ENCODE data around the gene S1PR4. TPM values are rescaled to one million over a fixed set of nuclear protein-coding genes. Genes with fewer than 3 reads are reported as not detected.

The S1PR4 gene
- polyA plus RNA-seq, 1 of the 3 experiments (the other 2 are of a cell fraction): not detected

DNA sequence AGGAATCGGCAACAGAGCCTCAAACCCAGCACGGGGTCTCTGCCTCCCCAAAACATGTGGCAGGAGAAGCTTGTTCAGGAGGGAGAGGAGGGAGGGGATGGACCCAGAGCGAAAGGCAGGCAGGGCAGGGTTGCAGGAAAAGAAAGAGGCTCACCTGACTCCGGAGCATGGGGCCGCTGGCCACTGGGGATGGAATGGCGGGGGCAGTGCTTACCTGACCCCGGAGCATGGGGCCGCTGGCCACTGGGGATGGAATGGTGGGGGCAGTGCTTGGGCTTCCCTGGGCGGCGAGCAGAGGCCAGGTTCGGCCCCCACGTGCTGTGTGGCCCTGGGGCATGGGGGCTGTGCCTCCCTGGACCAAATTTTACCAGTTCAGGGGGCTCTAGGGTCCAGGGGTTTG, 32.6 kb downstream of the S1PR4 start:
- Histone ChIP-seq H3K27me3 (ENCODE audit: insufficient read depth) (no peaks in the 10 kb centered on the region), H3K4me3 (ENCODE audit: low read depth in 2 of 2, low read length in 1 of 2) (no peak overlapping the region), H3K36me3 (replicated peaks in 1 of 2; ENCODE audit: control insufficient read depth in 1 of 2, insufficient read depth in 2 of 2, low read length in 1 of 2) (peaks cover 5 to 11% of the 10 kb centered on the region in 2 experiments), H3K79me2 (ENCODE audit: insufficient read depth) (no peaks in the 10 kb centered on the region), H2AFZ (ENCODE audit: low read depth) (no peak overlapping the region), H3K9me3 (no peaks in the 10 kb centered on the region), H4K20me1 (ENCODE audit: insufficient read depth) (0 out of 2 replicates have a peak, but pooled peaks cover 5% of the 10 kb centered on the region), H3K27ac (ENCODE audit: low read depth in 2 of 2, low read length in 1 of 2) (no peak overlapping the region), H3K9ac (no peak overlapping the region), H3K4me2 (no peak overlapping the region), H3F3A (replicated peaks; ENCODE audit: insufficient read depth) (no peaks in the 10 kb centered on the region), H3K9me2 (no peaks in the 10 kb centered on the region), H3K4me1 (ENCODE audit: control insufficient read depth in 1 of 2, insufficient read depth in 2 of 2, low read depth in 1 of 2, low read length in 1 of 2) (no peaks in the 10 kb centered on the region)
- TF ChIP-seq NRF1 (IDR thresholded peaks at IDR 0.05; ENCODE audit: low read depth, low read length) (no peak), TAF1 (IDR thresholded peaks at IDR 0.05; ENCODE audit: borderline replicate concordance, low read depth, low read length) (no peak), FOSL2 (IDR thresholded peaks at IDR 0.05; ENCODE audit: borderline replicate concordance, low read depth) (no peak), FOXM1 (IDR thresholded peaks at IDR 0.05; ENCODE audit: low read depth) (no peak), NFIC (IDR thresholded peaks at IDR 0.05; ENCODE audit: borderline replicate concordance) (no peak)
- TF ChIP-seq, protein P1, sequence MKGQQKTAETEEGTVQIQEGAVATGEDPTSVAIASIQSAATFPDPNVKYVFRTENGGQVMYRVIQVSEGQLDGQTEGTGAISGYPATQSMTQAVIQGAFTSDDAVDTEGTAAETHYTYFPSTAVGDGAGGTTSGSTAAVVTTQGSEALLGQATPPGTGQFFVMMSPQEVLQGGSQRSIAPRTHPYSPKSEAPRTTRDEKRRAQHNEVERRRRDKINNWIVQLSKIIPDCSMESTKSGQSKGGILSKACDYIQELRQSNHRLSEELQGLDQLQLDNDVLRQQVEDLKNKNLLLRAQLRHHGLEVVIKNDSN (IDR thresholded peaks at IDR 0.05; ENCODE audit: borderline replicate concordance, low read depth): no peak
- 67% methylated on average over 8 of the region's 12 CpGs for WGBS (ENCODE audit: low lambda C conversion rate)
- POLR2A ChIA-PET: no interaction called here
- DNase-seq: no peak
- CTCF ChIA-PET: interaction anchor here (0.6 to 2.4 kb wide), 14 partner anchors 10 to 887 kb away, joined by 3 to 17 read pairs (median 4); partner anchors contain the start of gene CELF5

DNA sequence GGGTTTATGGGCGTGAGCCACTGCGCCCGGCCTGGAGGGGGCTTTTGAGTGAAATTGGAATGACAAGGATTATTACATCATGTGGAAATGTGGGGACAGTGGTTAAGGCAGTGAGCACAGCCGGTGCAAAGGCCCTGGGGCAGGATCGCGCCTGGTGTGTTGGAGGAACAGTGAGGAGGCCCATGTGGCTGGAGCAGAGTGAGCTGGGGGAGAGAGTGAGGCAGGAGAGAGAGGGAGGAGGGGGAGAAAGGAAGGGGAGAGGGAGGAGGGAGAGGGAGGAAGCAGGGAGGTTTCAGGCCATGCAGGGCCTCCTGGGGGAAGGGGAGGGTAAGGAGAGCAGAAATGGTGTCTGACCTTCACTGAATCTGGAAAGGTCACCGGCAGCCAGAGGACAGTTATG, 34.6 kb downstream of the S1PR4 start:
- TF ChIP-seq, protein P1 (IDR thresholded peaks at IDR 0.05; ENCODE audit: borderline replicate concordance, low read depth): no peak
- TF ChIP-seq EP300 (IDR thresholded peaks at IDR 0.05; ENCODE audit: borderline replicate concordance in 1 of 2, low read depth in 1 of 2, low read length in 1 of 2) (no peak), YY1 (IDR thresholded peaks at IDR 0.05; ENCODE audit: low read depth) (no peak), TCF12 (IDR thresholded peaks at IDR 0.05) (no peak), GABPA (IDR thresholded peaks at IDR 0.05; ENCODE audit: low read depth) (no peak), NFIC (IDR thresholded peaks at IDR 0.05; ENCODE audit: borderline replicate concordance) (no peak), SIN3A (IDR thresholded peaks at IDR 0.05; ENCODE audit: borderline replicate concordance, low read depth, low read length) (no peak), CHD2 (IDR thresholded peaks at IDR 0.05; ENCODE audit: low read length, partially characterized antibody) (no peak), ELF1 (IDR thresholded peaks at IDR 0.05) (no peak), EZH2phosphoT487 (IDR thresholded peaks at IDR 0.05; ENCODE audit: borderline replicate concordance, low read depth) (no peak), RCOR1 (IDR thresholded peaks at IDR 0.05; ENCODE audit: low read length) (no peak), RAD21 (IDR thresholded peaks at IDR 0.05; ENCODE audit: low read length) (no peak), NRF1 (IDR thresholded peaks at IDR 0.05; ENCODE audit: low read depth, low read length) (no peak), RFX5 (IDR thresholded peaks at IDR 0.05; ENCODE audit: low read length) (no peak), TEAD4 (IDR thresholded peaks at IDR 0.05; ENCODE audit: borderline replicate concordance, insufficient read depth) (no peak), FOSL2 (IDR thresholded peaks at IDR 0.05; ENCODE audit: borderline replicate concordance, low read depth) (no peak), RXRA (IDR thresholded peaks at IDR 0.05; ENCODE audit: borderline replicate concordance, low read depth) (no peak), MEF2A (IDR thresholded peaks at IDR 0.05; ENCODE audit: borderline replicate concordance, low read depth) (no peak)
- TF ChIP-seq, protein P2, sequence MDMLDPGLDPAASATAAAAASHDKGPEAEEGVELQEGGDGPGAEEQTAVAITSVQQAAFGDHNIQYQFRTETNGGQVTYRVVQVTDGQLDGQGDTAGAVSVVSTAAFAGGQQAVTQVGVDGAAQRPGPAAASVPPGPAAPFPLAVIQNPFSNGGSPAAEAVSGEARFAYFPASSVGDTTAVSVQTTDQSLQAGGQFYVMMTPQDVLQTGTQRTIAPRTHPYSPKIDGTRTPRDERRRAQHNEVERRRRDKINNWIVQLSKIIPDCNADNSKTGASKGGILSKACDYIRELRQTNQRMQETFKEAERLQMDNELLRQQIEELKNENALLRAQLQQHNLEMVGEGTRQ (IDR thresholded peaks at IDR 0.05; ENCODE audit: borderline replicate concordance, low read depth, low read length): no peak
- TF ChIP-seq, protein P3, sequence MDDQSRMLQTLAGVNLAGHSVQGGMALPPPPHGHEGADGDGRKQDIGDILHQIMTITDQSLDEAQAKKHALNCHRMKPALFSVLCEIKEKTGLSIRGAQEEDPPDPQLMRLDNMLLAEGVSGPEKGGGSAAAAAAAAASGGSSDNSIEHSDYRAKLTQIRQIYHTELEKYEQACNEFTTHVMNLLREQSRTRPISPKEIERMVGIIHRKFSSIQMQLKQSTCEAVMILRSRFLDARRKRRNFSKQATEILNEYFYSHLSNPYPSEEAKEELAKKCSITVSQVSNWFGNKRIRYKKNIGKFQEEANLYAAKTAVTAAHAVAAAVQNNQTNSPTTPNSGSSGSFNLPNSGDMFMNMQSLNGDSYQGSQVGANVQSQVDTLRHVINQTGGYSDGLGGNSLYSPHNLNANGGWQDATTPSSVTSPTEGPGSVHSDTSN (IDR thresholded peaks at IDR 0.05): no peak
- Histone ChIP-seq H3K27ac (ENCODE audit: low read depth in 2 of 2, low read length in 1 of 2) (no peak overlapping the region), H3K4me1 (ENCODE audit: control insufficient read depth in 1 of 2, insufficient read depth in 2 of 2, low read depth in 1 of 2, low read length in 1 of 2) (no peaks in the 10 kb centered on the region), H3K4me2 (no peak overlapping the region), H4K20me1 (ENCODE audit: insufficient read depth) (0 out of 2 replicates have a peak, but pooled peaks cover 5% of the 10 kb centered on the region), H3K9ac (no peak overlapping the region), H2AFZ (ENCODE audit: low read depth) (no peak overlapping the region), H3K79me2 (ENCODE audit: insufficient read depth) (no peaks in the 10 kb centered on the region), H3K9me2 (no peaks in the 10 kb centered on the region), H3F3A (replicated peaks; ENCODE audit: insufficient read depth) (no peaks in the 10 kb centered on the region), H3K27me3 (ENCODE audit: insufficient read depth) (no peaks in the 10 kb centered on the region), H3K4me3 (ENCODE audit: low read depth in 2 of 2, low read length in 1 of 2) (no peak overlapping the region), H3K9me3 (no peaks in the 10 kb centered on the region), H3K36me3 (replicated peaks in 1 of 2; ENCODE audit: control insufficient read depth in 1 of 2, insufficient read depth in 2 of 2, low read length in 1 of 2) (no peaks in the 10 kb centered on the region)
- CTCF ChIA-PET: no interaction called here
- no peak for DNase-seq
- POLR2A ChIA-PET: no interaction called here
- 87% methylated on average over 7 of the region's 7 CpGs for WGBS (ENCODE audit: low lambda C conversion rate)
